ENCODE measurements around the gene DST.

Gene DST

GRCh38 chr6:56624046-56624727 lies 18.5 kb downstream of the DST start:
- no peak for DNase-seq (ENCODE audit: low spot score)

- DNase-seq (ENCODE audit: low spot score), result no peak
Observed at GRCh38 chr6:56620229-56620868, 22.3 kb downstream of the DST start.

GRCh38 chr6:56618050-56618449 lies 24.6 kb downstream of the DST start:
- no peak for DNase-seq (ENCODE audit: low spot score)

- DNase-seq (ENCODE audit: low spot score), result no peak
Observed at GRCh38 chr6:56616967-56617366, 25.7 kb downstream of the DST start.

- DNase-seq (ENCODE audit: low spot score), result no peak
Observed at GRCh38 chr6:56613247-56613851, 29.3 kb downstream of the DST start.

GRCh38 chr6:56608332-56608731 lies 34.4 kb downstream of the DST start:
- no peak for DNase-seq (ENCODE audit: low spot score)

GRCh38 chr6:56607111-56607752 lies 35.5 kb downstream of the DST start:
- DNase-seq (ENCODE audit: low spot score), result no peak

GRCh38 chr6:56605435-56605834 lies 37.3 kb downstream of the DST start:
- DNase-seq (ENCODE audit: low spot score), result no peak

- no peak for DNase-seq (ENCODE audit: low spot score)
Observed at GRCh38 chr6:56604186-56604585, 38.5 kb downstream of the DST start.

- no peak for DNase-seq (ENCODE audit: low spot score)
Observed at GRCh38 chr6:56601390-56601789, 41.3 kb downstream of the DST start.

- DNase-seq (ENCODE audit: low spot score), result peak; percentile 52
Observed at GRCh38 chr6:56595490-56596122, 47.1 kb downstream of the DST start.

- DNase-seq (ENCODE audit: low spot score), result no peak
Observed at GRCh38 chr6:56594699-56595098, 48.0 kb downstream of the DST start.

GRCh38 chr6:56593801-56594318 lies 48.8 kb downstream of the DST start:
- no peak for DNase-seq (ENCODE audit: low spot score)

GRCh38 chr6:56582236-56582635 lies 60.5 kb downstream of the DST start:
- DNase-seq (ENCODE audit: low spot score), result no peak

- DNase-seq (ENCODE audit: low spot score), result no peak
Observed at GRCh38 chr6:56581296-56581925, 61.3 kb downstream of the DST start.

- DNase-seq (ENCODE audit: low spot score), result no peak
Observed at GRCh38 chr6:56580271-56580670, 62.4 kb downstream of the DST start.

GRCh38 chr6:56579155-56579851 lies 63.4 kb downstream of the DST start:
- DNase-seq (ENCODE audit: low spot score), result no peak

- no peak for DNase-seq (ENCODE audit: low spot score)
Observed at GRCh38 chr6:56575736-56576135, 67.0 kb downstream of the DST start.

- DNase-seq (ENCODE audit: low spot score), result no peak
Observed at GRCh38 chr6:56574292-56574691, 68.4 kb downstream of the DST start.

- DNase-seq (ENCODE audit: low spot score), result no peak
Observed at GRCh38 chr6:56573624-56574023, 69.1 kb downstream of the DST start.

- no peak for DNase-seq (ENCODE audit: low spot score)
Observed at GRCh38 chr6:56572788-56573471, 69.8 kb downstream of the DST start.
